ENCODE data around the gene CCR9.

The CCR9 gene

GRCh38 chr3:45908761-45909160, 22.4 kb downstream of the CCR9 start:
- no peak overlapping the region for H3K27ac ChIP-seq
- TF ChIP-seq CTCF (IDR thresholded peaks at IDR 0.05) (no peak), ZFX (IDR thresholded peaks at IDR 0.05; ENCODE audit: borderline replicate concordance) (no peak)

- TF ChIP-seq ZFX (IDR thresholded peaks at IDR 0.05; ENCODE audit: borderline replicate concordance) = no peak
- TF ChIP-seq CTCF (IDR thresholded peaks at IDR 0.05) = no peak
- no peak overlapping the region for H3K27ac ChIP-seq
These were observed 23.2 kb downstream of the CCR9 start for GRCh38 chr3:45909542-45909941.

DNA sequence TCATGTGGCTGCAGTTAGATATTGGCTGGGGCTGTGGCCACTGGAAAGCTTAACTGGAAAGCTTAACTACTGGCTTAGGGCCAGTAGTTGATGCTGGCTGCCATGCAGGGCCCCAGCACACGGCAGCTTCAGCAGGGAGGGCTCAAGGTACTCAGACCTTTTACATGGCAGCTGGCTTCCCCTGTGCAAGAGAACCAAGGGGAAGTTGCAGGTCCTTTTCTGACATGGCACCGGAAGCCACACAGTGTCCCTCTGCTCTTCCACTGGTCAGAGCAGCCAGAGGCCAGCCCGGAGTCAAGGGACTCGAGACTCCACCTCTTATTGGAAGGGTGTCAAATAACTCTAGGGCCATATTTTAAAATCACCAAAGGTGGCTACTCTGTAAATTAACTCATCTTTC, 24.5 kb downstream of the CCR9 start:
- H3K27ac ChIP-seq = no peak overlapping the region
- TF ChIP-seq ZFX (IDR thresholded peaks at IDR 0.05; ENCODE audit: borderline replicate concordance) = no peak
- TF ChIP-seq CTCF (IDR thresholded peaks at IDR 0.05) = no peak

DNA sequence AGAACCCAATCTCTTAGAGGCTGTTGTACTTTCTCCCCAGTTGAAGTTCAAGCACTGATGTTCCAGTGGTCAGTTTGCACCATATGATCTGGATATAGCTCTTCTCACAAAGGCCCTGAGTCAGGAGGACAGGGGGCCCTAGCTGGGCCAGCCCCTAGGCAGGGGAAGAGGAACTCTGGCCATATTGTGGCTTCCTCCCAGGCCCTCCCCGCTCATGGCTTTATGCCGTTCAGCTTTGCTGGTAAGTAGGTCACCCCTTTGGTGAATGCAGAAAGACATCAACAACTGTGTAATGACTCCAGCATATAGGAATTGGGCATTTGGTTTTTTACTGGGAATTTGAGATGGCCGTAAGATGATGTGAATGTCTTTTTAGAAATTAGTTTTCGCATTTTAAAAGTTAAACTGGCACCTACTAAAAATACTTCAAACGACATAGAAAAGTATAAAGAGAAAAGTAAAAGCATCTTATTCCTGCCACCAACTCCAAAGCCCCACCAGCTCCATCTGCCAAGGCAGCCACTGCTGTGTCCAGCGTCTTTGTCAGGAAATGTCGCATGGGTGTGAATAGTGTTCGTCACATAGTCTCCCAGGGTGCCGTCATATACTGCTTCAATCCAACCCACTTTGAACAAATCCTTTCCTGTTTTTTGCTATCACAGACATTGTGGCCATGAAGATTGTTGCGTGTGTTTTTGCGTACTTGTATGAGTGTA, 25.3 kb downstream of the CCR9 start:
- H3K27ac ChIP-seq = no peak overlapping the region
- TF ChIP-seq CTCF (IDR thresholded peaks at IDR 0.05) (no peak), ZFX (IDR thresholded peaks at IDR 0.05; ENCODE audit: borderline replicate concordance) (no peak)

DNA sequence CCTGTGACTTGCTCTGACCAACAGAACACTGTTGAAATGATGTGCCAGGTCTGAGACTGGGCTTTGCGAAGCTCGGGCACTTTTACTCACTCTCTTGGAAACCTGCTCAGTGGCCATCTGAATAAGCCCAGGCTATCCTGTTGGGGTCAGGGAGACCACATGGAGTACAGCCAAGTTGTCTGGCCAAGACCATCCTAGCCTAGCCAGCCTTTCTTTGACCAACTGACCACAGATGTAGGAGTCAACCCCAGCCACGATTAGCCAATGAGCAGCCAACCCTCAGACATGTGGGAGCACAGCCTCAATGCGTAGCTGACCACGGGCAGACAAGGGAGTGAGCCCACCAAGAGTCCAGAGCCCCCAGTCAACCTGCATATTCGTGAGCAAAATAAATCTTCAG, 26.1 kb downstream of the CCR9 start:
- H3K27ac ChIP-seq = no peak overlapping the region
- TF ChIP-seq CTCF (IDR thresholded peaks at IDR 0.05) = no peak
- TF ChIP-seq ZFX (IDR thresholded peaks at IDR 0.05; ENCODE audit: borderline replicate concordance) = no peak

DNA sequence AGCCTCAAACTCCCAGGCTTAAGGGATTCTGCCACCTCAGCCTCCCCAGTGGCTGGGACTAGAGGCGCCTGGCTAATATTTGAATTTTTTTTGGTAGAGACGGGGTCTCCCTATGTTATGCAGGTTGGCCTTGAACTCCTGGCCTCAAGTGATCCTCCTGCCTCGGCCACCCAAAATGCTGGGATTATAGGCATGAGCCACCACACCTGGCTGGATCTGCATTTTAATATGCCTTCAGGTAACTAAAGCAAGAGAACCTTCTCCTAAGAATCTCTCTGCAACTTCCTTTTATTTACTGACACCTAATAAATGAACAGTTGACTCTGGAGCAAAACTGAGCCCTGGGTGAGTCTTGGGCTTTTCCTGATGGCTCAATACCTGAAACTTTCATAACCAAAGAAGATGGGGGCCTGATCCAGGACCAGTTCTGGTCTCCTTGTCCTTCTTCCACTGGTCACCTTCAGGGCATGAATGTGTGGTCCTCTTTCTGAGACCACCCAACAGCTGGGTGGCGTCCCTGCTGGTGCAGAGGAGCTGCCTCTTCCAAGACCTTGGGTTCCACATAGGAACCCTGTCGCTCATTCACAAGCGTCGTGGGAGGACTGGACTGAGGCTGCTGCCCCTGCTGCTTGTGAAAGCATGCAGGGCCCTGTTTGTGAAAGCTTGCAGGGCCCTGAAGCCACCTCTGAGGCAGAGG, 28.2 kb downstream of the CCR9 start:
- no peak overlapping the region for H3K27ac ChIP-seq
- TF ChIP-seq ZFX (IDR thresholded peaks at IDR 0.05; ENCODE audit: borderline replicate concordance) (no peak), CTCF (IDR thresholded peaks at IDR 0.05) (no peak)

DNA sequence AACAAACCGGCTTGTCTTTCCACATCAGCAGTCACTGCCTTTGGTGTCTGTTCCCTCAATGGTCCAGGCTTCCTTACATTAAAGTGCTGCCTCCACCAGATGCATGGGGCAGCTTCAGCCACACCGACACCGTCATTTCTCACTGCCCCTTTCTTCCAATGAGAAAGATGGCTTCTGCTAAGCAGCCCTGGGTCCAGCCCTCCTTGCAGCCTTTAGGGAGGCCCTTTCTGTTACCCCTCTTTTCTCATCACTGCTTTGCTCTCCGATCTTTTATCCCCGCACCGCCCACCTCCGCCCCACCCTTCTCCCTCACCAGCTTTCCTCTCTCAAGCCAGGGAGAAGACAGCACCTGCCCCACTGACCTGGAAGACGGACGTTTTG, 28.7 kb downstream of the CCR9 start:
- no peak for TF ChIP-seq CTCF (IDR thresholded peaks at IDR 0.05)
- no peak for TF ChIP-seq ZFX (IDR thresholded peaks at IDR 0.05; ENCODE audit: borderline replicate concordance)
- H3K27ac ChIP-seq = no peak overlapping the region
